ENCODE measurements around the gene SCPEP1.

DNA sequence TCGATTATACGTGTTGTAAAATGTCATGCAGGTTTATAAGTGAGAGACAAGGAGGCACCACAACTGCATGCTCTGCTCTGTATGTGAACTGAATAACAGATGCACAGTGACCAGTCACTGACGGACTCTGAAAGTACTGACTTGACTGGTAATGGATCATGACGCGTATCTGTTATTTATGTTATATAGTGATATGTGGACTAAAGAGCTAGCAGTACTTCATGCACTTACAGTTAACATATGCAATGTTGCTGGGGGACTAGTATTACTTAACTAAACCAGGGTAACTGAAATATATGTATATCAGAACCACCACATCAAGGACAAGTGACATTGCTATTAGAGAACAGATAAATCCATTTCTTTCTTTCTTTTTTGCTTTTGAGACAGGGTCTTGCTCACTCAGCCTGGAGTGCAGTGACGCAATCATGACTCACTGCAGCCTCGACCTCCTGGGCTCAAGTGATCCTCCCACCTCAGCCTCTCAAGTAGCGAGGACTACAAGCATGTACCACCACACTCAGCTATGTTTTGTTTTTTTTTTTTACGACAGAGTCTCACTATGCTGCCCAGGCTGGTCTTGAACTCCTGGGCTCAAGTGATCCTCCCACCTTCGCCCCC, 34.3 kb upstream of the SCPEP1 start:
- TF ChIP-seq, protein P1, sequence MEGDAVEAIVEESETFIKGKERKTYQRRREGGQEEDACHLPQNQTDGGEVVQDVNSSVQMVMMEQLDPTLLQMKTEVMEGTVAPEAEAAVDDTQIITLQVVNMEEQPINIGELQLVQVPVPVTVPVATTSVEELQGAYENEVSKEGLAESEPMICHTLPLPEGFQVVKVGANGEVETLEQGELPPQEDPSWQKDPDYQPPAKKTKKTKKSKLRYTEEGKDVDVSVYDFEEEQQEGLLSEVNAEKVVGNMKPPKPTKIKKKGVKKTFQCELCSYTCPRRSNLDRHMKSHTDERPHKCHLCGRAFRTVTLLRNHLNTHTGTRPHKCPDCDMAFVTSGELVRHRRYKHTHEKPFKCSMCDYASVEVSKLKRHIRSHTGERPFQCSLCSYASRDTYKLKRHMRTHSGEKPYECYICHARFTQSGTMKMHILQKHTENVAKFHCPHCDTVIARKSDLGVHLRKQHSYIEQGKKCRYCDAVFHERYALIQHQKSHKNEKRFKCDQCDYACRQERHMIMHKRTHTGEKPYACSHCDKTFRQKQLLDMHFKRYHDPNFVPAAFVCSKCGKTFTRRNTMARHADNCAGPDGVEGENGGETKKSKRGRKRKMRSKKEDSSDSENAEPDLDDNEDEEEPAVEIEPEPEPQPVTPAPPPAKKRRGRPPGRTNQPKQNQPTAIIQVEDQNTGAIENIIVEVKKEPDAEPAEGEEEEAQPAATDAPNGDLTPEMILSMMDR (conservative IDR thresholded peaks at IDR 0.05) = no peak
- TF ChIP-seq EZH2 (IDR thresholded peaks at IDR 0.05; ENCODE audit: low read depth) = no peak

Data from PC-9 (cell line).